G401.6 (cell line): ENCODE results near the gene DLGAP1.

Experiments used
- FAIRE-seq: peaks from 2 replicates; lab custom pipeline; 2012; peaks lifted over from hg19 to GRCh38; lab: Jason Lieb, UNC

DLGAP1 gene

GRCh38 chr18:3985664-3986063 lies 469.4 kb downstream of the DLGAP1 start:
- no peak for FAIRE-seq

DNA sequence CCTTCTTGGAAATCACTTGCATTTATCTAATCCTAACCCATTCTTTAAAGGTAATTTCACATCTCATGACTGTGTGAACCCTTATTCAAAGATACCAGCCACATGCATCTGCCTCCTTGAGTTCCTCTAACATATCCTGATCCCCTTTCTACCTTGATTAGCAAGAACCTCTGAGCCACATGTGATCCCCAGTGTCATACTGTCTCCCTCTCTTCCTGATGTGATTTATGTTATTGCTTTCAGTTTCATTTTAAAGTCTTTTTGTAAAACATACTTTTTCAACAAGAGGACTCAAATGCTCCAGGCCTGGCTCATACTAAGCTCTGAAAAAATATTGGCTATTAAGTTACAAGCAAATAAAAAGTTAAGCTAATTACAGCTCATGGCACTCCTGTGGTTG lies 470.1 kb downstream of the DLGAP1 start:
- no peak for FAIRE-seq

- no peak for FAIRE-seq
These were observed 470.8 kb downstream of the DLGAP1 start for GRCh38 chr18:3984163-3984757.

GRCh38 chr18:3983351-3983969 lies 471.6 kb downstream of the DLGAP1 start:
- FAIRE-seq = no peak

DNA sequence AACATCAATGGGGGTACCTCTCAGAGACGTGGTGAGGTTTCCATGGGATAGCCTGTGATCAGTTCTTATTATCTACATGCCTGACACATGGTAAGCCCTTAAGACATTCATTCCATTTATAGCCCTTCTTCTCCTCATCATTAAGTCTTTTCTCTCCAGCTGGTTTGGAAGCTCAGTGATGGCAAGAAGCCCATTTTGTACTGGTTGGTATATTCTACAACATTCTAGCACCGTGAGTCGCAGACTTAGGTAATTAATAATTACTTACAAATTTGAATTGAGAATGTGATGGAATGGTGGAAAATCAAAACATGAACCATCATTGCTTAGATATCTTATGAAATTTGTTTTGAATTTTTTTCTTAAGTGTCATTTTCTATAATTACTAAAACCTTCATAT lies 472.6 kb downstream of the DLGAP1 start:
- FAIRE-seq = no peak

DNA sequence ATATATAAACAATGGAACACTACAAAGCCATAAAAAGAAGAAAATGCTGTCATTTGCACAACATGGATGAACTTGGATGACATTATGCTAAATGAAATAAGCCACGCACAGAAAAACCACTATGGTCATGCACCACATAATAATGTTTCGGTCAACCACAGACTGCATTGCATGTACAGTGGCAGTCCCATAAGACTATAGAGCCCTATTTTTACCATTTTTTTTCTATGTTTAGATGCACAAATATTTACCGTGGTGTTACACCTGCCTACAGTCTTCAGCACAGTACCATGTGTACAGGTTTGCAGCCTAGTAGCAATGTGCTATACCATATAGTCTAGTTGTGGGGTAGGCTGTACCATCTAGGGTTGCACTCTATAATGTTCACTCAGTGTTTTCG lies 476.1 kb downstream of the DLGAP1 start:
- FAIRE-seq = no peak

DNA sequence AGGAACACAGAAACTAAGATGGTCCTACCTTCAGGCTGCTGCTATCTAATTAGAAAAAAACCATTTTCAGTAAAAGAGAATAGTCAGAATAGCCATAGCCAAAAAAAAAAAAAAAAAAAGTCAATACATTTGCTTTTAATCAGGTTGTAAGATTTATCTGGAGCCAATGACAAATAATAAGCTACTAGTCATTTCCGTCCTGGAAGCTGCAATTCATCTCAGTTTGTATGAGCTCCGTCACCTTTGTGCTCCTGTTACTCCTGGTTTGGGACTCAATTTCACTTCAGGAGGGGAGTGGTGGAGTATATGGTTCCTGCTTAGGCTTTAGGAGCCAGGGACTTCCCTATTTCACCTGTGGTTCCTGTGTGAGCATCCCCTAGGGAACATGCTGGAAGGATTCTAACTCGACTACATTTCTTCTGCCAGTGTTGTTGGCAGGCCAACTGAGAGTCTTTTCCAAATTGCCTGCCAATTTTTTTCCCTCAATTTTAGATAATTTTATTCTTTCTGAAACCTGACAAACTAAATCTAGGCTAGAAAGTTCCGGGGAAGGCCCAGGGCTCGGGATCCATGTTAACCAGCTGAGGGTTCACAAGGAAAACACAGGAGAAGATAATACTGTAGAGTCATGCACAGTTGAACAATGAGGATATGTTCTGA lies 481.8 kb downstream of the DLGAP1 start:
- no peak for FAIRE-seq

DNA sequence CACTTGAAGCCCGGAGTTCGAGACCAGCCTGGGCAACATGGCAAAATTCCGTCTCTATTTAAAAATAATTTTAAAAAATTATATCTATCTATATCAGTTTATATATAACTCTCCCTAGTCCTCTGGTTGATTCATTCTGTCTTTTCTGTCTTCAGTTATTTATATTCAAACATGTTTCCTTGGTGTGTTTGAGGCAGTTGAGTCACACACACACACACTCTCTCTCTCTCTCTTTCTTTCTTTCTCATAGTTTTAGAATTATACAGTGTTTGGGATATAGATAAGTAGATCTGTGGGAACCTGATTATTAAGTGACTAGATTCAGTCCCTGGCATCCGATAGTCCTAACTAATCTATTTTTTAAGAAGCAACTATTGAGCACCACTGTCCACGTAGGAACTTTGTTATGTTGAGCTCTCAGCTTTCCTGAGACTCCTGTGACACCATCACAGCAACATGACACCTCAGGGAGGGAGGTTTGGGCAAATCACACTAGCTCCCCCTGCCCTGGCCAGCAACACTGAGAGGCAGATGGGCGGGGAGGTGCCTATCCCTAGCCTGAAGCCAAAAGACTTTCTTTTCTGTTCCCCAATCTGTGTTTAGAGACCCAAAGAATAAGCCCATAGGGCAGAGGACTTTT lies 482.7 kb downstream of the DLGAP1 start:
- FAIRE-seq = no peak

DNA sequence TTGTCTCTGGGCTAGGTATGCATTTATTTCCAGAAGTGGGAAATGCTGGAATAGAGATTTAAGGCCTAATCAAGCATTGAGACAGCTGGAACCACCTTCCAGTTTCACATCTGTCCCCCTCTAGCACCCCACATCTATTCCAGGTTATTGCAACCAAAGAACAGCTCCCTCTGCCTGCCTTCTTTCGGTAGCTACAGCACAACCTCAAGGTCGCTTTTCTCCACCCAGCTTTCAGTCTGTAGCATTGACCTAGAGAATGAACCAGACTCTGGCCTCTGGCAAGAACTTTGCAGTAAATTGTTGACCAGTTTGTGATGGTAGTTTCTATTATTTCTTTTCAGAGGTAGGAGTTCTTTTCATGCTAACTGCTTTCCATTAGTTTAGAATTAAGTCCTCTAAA lies 484.2 kb downstream of the DLGAP1 start:
- peak; percentile 61 for FAIRE-seq

DNA sequence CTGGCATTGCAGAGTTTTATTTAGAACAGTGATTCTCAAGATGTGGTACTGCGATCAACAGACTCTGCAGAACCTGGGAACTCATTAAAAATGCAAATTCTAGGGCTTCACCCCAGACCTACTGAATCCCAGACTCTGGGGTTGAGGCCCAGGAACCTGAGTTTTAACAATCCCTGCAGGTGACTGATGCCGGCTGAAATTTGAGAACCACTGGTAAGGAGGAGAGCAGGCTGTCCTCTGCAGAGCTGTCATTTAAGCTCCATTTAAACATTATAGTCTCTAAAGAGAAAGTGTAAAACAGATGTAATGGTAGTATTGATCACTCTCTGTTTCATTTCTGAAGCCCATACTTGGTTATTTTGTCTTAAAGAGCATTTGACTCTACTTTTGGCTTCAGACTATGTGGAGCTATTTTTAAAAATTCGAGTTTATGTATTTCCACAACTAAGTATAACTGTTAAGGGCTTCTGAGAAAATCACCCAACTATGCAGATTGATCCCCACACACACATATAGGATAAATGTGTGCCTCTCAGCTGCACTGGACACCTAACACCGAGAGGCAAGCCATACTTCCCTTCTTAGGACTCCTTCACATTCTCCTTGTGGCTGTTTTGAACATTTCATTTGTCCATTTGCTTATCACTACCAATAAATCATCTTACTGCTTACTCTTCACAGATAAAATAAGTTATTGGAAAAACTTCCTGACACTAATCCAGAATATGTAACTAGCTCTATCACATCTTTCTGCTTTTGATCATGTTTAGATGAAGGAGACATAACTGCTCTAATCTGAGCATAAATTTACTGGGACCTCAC lies 487.5 kb downstream of the DLGAP1 start:
- FAIRE-seq = no peak

GRCh38 chr18:3966642-3967358 lies 488.3 kb downstream of the DLGAP1 start:
- no peak for FAIRE-seq

- no peak for FAIRE-seq
These were observed 488.9 kb downstream of the DLGAP1 start for GRCh38 chr18:3966246-3966641.

GRCh38 chr18:3960977-3961376 lies 494.1 kb downstream of the DLGAP1 start:
- FAIRE-seq = no peak

- no peak for FAIRE-seq
These were observed 495.0 kb downstream of the DLGAP1 start for GRCh38 chr18:3960142-3960541.

GRCh38 chr18:3952031-3952430 lies 503.1 kb downstream of the DLGAP1 start:
- FAIRE-seq = no peak

GRCh38 chr18:3950668-3951404 lies 504.3 kb downstream of the DLGAP1 start:
- no peak for FAIRE-seq

DNA sequence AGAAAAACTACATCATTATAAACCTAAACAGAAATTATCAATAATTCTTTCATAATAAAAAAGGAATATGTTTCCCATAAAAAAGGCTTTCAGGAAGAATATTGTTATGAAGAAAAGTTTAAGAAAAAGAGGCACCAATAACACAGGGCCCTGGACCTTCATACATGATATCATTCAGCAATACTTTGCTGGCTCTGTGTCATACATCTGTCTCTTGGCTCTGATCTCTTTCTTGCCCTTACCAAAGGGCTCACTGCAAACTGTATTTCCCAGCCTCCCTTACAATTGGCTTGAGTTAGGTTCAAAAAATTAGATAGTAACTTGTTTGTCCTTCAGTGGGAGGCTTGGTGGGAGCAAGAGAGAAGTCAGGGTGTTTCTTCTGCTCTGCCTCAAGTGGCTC lies 506.1 kb downstream of the DLGAP1 start:
- no peak for FAIRE-seq

GRCh38 chr18:3947383-3947782 lies 507.7 kb downstream of the DLGAP1 start:
- FAIRE-seq = no peak

DNA sequence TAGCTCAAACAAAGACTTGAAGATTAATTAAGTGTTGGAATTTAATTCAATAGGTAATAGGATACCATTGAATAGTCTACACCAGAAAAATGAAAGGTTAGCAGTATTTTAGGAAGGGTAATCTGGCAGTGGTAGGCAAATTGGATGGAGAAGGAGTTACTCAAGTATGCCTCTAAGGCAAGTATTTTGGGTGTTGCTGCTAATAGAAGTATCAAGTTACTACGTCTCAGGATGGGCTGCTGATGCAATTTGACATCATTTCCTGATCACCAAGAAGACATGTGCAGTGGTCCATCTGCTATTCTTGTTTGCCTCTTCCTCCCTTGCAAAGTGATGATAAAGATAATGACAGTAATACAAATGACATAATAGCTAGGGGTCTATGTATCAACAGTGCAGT lies 519.8 kb downstream of the DLGAP1 start:
- FAIRE-seq = no peak

GRCh38 chr18:3932276-3932675 lies 522.8 kb downstream of the DLGAP1 start:
- FAIRE-seq = no peak

DNA sequence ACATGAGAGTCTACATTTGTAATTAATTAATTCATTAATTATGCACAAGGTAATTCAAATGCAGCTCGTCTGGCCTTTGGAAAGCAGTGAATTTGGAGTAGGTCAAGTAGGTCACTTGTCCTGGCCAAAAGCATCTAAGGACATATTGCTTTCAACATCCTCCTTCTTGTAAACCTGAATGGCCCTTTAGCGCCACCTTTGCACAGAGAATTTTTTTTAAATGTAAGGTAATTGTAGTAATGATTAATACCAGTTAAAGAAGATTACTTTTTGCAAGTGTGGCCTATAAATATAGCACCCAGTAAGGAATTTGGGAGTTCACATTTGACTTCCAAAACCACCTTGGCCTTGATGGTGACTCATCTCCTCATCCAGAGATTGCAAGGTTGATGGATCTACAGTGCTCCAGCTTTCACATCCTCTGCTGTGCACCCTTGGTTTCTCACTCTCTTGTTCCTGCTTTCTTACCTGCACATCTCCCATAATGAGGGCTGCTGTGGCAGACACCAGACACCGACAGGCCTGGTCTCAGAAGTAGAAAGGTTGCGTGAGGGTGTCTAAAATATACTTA lies 523.5 kb downstream of the DLGAP1 start:
- FAIRE-seq = no peak
